ENCODE results near the gene REXO4.

The REXO4 gene

GRCh38 chr9:133424187-133424586 is 6.4 kb upstream of the REXO4 start:
- no peak overlapping the region for H3K4me2 ChIP-seq (ENCODE audit: low read depth, low read length, poor library complexity, severe bottlenecking)
- H3K9me3 ChIP-seq (ENCODE audit: insufficient read depth, low read depth, low read length), result no peaks in the 10 kb centered on the region; the same call in 1 of the 2 replicates
- H4K20me1 ChIP-seq (ENCODE audit: insufficient read depth, low read length, poor library complexity, severe bottlenecking), result no peaks in the 10 kb centered on the region
- no peaks in the 10 kb centered on the region for H3K36me3 ChIP-seq (ENCODE audit: insufficient read depth, low read length)
- H3K79me2 ChIP-seq (ENCODE audit: insufficient read depth, low read length), result no peaks in the 10 kb centered on the region
- peaks cover under 1% of the 10 kb centered on the region for H3K4me1 ChIP-seq (ENCODE audit: insufficient read depth, low read length, poor library complexity, severe bottlenecking)
- no peaks in the 10 kb centered on the region for H3K9me2 ChIP-seq (replicated peaks; ENCODE audit: low read depth, low read length)
- no peaks in the 10 kb centered on the region for H3F3A ChIP-seq (ENCODE audit: low read depth)
- H3K4me3 ChIP-seq (ENCODE audit: low read length, poor library complexity, severe bottlenecking), result no peak overlapping the region
- no peaks in the 10 kb centered on the region for H3K27me3 ChIP-seq (ENCODE audit: insufficient read depth, low read length, poor library complexity, severe bottlenecking)
- no peak overlapping the region for H3K9ac ChIP-seq (ENCODE audit: low read depth, low read length, poor library complexity, severe bottlenecking)
- no peak for TF ChIP-seq CTCF (conservative IDR thresholded peaks at IDR 0.05; ENCODE audit: low read length)
- no peak for TF ChIP-seq EZH2phosphoT487 (IDR thresholded peaks at IDR 0.05; ENCODE audit: borderline replicate concordance)
- H2AFZ ChIP-seq (ENCODE audit: low read length), result no peak overlapping the region

DNA sequence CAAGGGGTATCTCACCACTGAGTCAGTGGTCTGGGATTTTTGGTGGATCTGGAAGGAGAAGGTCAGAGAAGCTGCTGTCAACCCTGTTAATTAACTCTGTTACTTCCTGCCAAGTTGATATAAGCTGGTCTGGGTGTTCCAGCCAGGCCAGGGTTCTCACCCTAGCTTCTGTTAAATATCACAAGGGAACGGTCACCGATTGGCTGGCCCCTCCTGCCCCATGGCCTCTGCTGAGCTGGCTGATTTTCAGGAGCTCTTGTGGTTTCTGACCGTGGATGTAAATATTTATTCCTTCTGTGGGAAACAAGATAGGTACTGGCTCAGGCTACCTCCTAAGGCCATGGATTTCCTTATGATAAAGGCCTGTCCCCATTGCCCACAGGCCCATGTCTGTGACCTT is 5.4 kb upstream of the REXO4 start:
- TF ChIP-seq EZH2phosphoT487 (IDR thresholded peaks at IDR 0.05; ENCODE audit: borderline replicate concordance), result no peak
- no peak for TF ChIP-seq CTCF (conservative IDR thresholded peaks at IDR 0.05; ENCODE audit: low read length)
- no peaks in the 10 kb centered on the region for H3F3A ChIP-seq (ENCODE audit: low read depth)
- 0 out of 2 replicates have a peak, but pooled peaks cover 2% of the 10 kb centered on the region for H3K79me2 ChIP-seq (ENCODE audit: insufficient read depth, low read length)
- no peaks in the 10 kb centered on the region for H4K20me1 ChIP-seq (ENCODE audit: insufficient read depth, low read length, poor library complexity, severe bottlenecking)
- H2AFZ ChIP-seq (ENCODE audit: low read length), result no peak overlapping the region
- H3K36me3 ChIP-seq (ENCODE audit: insufficient read depth, low read length), result no peaks in the 10 kb centered on the region
- H3K4me2 ChIP-seq (ENCODE audit: low read depth, low read length, poor library complexity, severe bottlenecking), result no peak overlapping the region
- no peak overlapping the region for H3K9ac ChIP-seq (ENCODE audit: low read depth, low read length, poor library complexity, severe bottlenecking)
- H3K9me2 ChIP-seq (replicated peaks; ENCODE audit: low read depth, low read length), result no peaks in the 10 kb centered on the region
- H3K27me3 ChIP-seq (ENCODE audit: insufficient read depth, low read length, poor library complexity, severe bottlenecking), result no peaks in the 10 kb centered on the region
- peaks cover 10% of the 10 kb centered on the region for H3K4me1 ChIP-seq (ENCODE audit: insufficient read depth, low read length, poor library complexity, severe bottlenecking)
- H3K9me3 ChIP-seq (ENCODE audit: insufficient read depth, low read depth, low read length), result no peaks in the 10 kb centered on the region; the same call in 1 of the 2 replicates
- H3K4me3 ChIP-seq (ENCODE audit: low read length, poor library complexity, severe bottlenecking), result no peak overlapping the region

DNA sequence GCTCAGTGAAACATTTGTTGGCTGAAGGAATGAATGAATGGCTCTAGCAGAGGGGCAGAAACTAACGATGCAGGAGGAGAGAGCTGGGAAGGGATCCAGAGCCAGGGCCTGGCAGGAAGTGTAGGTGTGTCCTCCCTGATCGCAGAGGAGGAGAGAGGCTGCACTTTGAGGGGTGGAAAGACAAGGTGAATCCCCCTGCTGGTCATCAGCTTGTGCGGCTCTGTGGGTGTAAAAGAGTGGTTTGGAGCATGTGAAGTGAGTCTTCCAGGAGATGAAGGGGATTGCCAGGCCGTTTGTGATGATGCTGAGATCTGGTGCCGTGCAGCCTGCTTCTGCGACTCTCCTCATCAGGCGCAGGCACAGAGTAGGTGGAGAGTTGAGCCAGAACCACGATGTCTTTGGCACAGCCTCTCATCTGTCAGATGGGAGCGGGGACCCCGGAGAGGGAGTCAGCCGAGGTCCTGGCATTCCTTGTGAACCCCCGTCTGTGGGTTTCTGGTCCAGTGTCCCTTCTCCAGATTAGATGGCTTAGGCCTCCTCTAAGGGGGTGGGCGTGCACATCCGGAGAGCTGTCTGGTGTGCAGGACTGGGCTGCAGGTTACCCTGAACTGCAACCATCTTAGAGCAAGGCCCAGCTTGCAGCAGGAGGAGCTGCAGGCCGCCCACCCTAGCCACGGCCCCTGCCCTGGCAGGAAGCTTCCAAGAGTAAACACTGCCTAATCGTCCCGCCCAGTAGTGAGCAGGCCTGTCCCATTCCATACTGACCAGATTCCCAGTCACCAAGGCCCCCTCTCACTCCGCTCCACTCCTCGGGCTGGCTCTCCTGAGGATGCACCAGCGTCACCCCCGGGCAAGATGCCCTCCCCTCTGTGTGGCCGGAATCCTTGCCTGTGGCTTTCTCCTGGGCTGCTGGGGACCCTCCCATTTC is 4.1 kb upstream of the REXO4 start, which contains the start of gene ADAMTS13:
TSS of gene ADAMTS13 (plus strand) at position 753 of the 928 bp plus-strand sequence. CDS start at position 830, 77 bp downstream.
- Histone ChIP-seq H2AFZ (ENCODE audit: low read length) (no peak within 1 kb of the TSS), H3K27me3 (ENCODE audit: insufficient read depth, low read length, poor library complexity, severe bottlenecking) (no peaks in the 10 kb centered on the region), H4K20me1 (ENCODE audit: insufficient read depth, low read length, poor library complexity, severe bottlenecking) (peaks cover 6% of the 10 kb centered on the region), H3K79me2 (ENCODE audit: insufficient read depth, low read length) (peaks cover 13% of the 10 kb centered on the region), H3K9me3 (ENCODE audit: insufficient read depth, low read depth, low read length) (no peaks in the 10 kb centered on the region), H3K4me1 (ENCODE audit: insufficient read depth, low read length, poor library complexity, severe bottlenecking) (peaks cover 17% of the 10 kb centered on the region), H3K36me3 (ENCODE audit: insufficient read depth, low read length) (no peaks in the 10 kb centered on the region), H3K9ac (ENCODE audit: low read depth, low read length, poor library complexity, severe bottlenecking) (no peak within 1 kb of the TSS), H3F3A (ENCODE audit: low read depth) (no peaks in the 10 kb centered on the region), H3K9me2 (replicated peaks; ENCODE audit: low read depth, low read length) (no peaks in the 10 kb centered on the region), H3K4me2 (ENCODE audit: low read depth, low read length, poor library complexity, severe bottlenecking) (no peak within 1 kb of the TSS), H3K4me3 (ENCODE audit: low read length, poor library complexity, severe bottlenecking) (no peak within 1 kb of the TSS)
- no peak for TF ChIP-seq EZH2phosphoT487 (IDR thresholded peaks at IDR 0.05; ENCODE audit: borderline replicate concordance)
- TF ChIP-seq CTCF (conservative IDR thresholded peaks at IDR 0.05; ENCODE audit: low read length), result peak; percentile 44; the same call in 1 of the 2 replicates
